Measurements from ENCODE around the gene C1QTNF1.

Gene C1QTNF1

GRCh38 chr17:79097226-79098055 is 73.5 kb downstream of the C1QTNF1 start:
- no peak overlapping the region for H3K27ac ChIP-seq
- in situ Hi-C loops (cut with HindIII; ENCODE audit: low pct_ligation_motif_present, low sequenced_read_pairs) = no loop called here
- DNase-seq = no peak
- H3K27me3 ChIP-seq (replicated peaks) = peaks cover 34% of the 10 kb centered on the region
- H3K36me3 ChIP-seq (replicated peaks) = no peaks in the 10 kb centered on the region
- no peak overlapping the region for H3K4me3 ChIP-seq (ENCODE audit: low read depth, low read length)
- no peak for TF ChIP-seq CTCF (IDR thresholded peaks at IDR 0.05; ENCODE audit: low read depth, low read length, missing control alignments)

GRCh38 chr17:79098282-79098867 is 74.4 kb downstream of the C1QTNF1 start:
- no peak overlapping the region for H3K27ac ChIP-seq
- peaks cover 34% of the 10 kb centered on the region for H3K27me3 ChIP-seq (replicated peaks)
- no peaks in the 10 kb centered on the region for H3K36me3 ChIP-seq (replicated peaks)
- in situ Hi-C loops (cut with HindIII; ENCODE audit: low pct_ligation_motif_present, low sequenced_read_pairs) = no loop called here
- TF ChIP-seq CTCF (IDR thresholded peaks at IDR 0.05; ENCODE audit: low read depth, low read length, missing control alignments) = no peak
- no peak overlapping the region for H3K4me3 ChIP-seq (ENCODE audit: low read depth, low read length)
- no peak for DNase-seq
